Smooth muscle cell (in vitro differentiated cells): ENCODE data around the gene NDUFS7. TPM values are rescaled to one million over a fixed set of nuclear protein-coding genes. Genes with fewer than 3 reads are reported as not detected.

Experiments
- DNase-seq: peaks from one replicate; lab custom pipeline; 2025; ENCODE audit not compliant: unreplicated experiment; lab: John Stamatoyannopoulos, UW
- H2AFZ ChIP-seq: fragments of 200-600 bp; sonication (generic); 2 replicates; pipeline ENCODE4 v1.6.0; 2016; ENCODE audit warnings: antibody characterized with exemption, low read depth, mild to moderate bottlenecking
- H3F3A ChIP-seq: fragments of 200-600 bp; sonication (generic); 2 replicates; pipeline ENCODE4 v1.6.0; 2017; ENCODE audit warnings: antibody characterized with exemption, low read depth
- H3K27ac ChIP-seq: fragments of 200-600 bp; sonication (generic); 2 replicates; pipeline ENCODE4 v1.5.1; 2016; ENCODE audit warnings: low read depth, mild to moderate bottlenecking
- H3K27me3 ChIP-seq: fragments of 200-600 bp; sonication (generic); 2 replicates; pipeline ENCODE4 v1.6.1; 2016; ENCODE audit warnings: low read depth, mild to moderate bottlenecking
- H3K36me3 ChIP-seq: fragments of 200-600 bp; sonication (generic); 2 replicates; pipeline ENCODE4 v1.5.1; 2016; ENCODE audit warnings: low read depth
- H3K4me1 ChIP-seq: fragments of 200-600 bp; sonication (generic); 2 replicates; pipeline ENCODE4 v1.5.1; 2016; ENCODE audit warnings: low read depth
- H3K4me2 ChIP-seq: fragments of 200-600 bp; sonication (generic); 2 replicates; pipeline ENCODE4 v1.6.0; 2016; ENCODE audit warnings: mild to moderate bottlenecking
- H3K4me3 ChIP-seq: fragments of 200-600 bp; sonication (generic); 2 replicates; pipeline ENCODE4 v1.5.1; 2016; ENCODE audit warnings: mild to moderate bottlenecking
- H3K79me2 ChIP-seq: fragments of 200-600 bp; sonication (generic); 2 replicates; pipeline ENCODE4 v1.6.0; 2016; ENCODE audit warnings: low read depth, mild to moderate bottlenecking
- H3K9ac ChIP-seq: fragments of 200-600 bp; sonication (generic); 2 replicates; pipeline ENCODE4 v1.6.0; 2016; ENCODE audit warnings: low read depth
- H3K9me3 ChIP-seq: fragments of 200-600 bp; sonication (generic); replicated peaks from 2 replicates; pipeline ENCODE4 v1.5.1; 2016; ENCODE audit warnings: low read depth
- H4K20me1 ChIP-seq: fragments of 200-600 bp; sonication (generic); 2 replicates; pipeline ENCODE4 v1.6.0; 2016; ENCODE audit warnings: low read depth
- CTCF ChIP-seq: fragments of 200-600 bp; sonication (generic); IDR thresholded peaks from 2 replicates; pipeline ENCODE4 v1.5.1; 2017; ENCODE audit warnings: borderline replicate concordance, mild to moderate bottlenecking, antibody characterized with exemption; ENCODE audit not compliant: insufficient read depth, poor library complexity, severe bottlenecking
- WGBS: methylation state at CpG from one replicate; pipeline ENCODE4 v1.1.7; 2016; ENCODE audit warnings: low lambda C conversion rate; 5-methylcytosine and 5-hydroxymethylcytosine counted together
- polyA plus RNA-seq: library from polyadenylated mRNA; unstranded; fragments of >200 nt; fragmentation: Nextera tagmentation; extraction: Ambion mirVana; gene quantifications from 2 replicates; pipeline ENCODE4 v1.2.1, GENCODE V29; 2016
- total RNA-seq: library from RNA; depleted of rRNA; stranded (reverse); fragments of >200 nt; gene quantifications from 2 replicates; pipeline ENCODE4 v1.2.3, GENCODE V29; 2014

The NDUFS7 gene
- total and polyA plus RNA-seq, 2 experiments from 2014 or later: 95.8 to 245 TPM

DNA sequence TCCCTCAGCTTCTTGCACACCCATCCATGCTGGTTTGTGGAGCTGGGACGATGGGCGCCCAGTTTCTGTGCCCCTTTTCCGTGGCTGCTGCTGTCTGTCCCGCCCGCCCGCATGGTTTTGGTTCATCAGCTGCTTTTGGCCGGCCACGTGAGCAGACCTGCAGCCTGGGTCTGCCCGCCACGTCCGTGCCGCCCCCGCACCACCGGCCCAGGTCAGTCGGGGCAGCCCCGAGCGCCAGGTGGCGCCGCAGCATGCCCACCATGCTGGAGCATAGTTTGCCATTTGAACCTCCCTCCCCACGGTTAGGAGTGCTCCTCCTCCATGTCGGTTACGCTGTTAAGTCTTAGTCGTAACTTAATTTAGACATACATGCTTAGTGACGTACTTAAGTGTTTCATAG is 39.2 kb downstream of the NDUFS7 start:
- Histone ChIP-seq H3K4me1 (no peaks in the 10 kb centered on the region), H3F3A (no peaks in the 10 kb centered on the region), H3K79me2 (peaks cover 65% of the 10 kb centered on the region), H3K4me3 (no peak overlapping the region), H3K9ac (no peak overlapping the region), H3K27ac (no peak overlapping the region), H3K4me2 (no peak overlapping the region), H2AFZ (no peak overlapping the region), H4K20me1 (peaks cover 89% of the 10 kb centered on the region), H3K27me3 (no peaks in the 10 kb centered on the region), H3K9me3 (no peaks in the 10 kb centered on the region), H3K36me3 (no peaks in the 10 kb centered on the region)
- DNase-seq: no peak
- 96% methylated on average over 24 of the region's 24 CpGs for WGBS
- TF ChIP-seq CTCF: no peak

DNA sequence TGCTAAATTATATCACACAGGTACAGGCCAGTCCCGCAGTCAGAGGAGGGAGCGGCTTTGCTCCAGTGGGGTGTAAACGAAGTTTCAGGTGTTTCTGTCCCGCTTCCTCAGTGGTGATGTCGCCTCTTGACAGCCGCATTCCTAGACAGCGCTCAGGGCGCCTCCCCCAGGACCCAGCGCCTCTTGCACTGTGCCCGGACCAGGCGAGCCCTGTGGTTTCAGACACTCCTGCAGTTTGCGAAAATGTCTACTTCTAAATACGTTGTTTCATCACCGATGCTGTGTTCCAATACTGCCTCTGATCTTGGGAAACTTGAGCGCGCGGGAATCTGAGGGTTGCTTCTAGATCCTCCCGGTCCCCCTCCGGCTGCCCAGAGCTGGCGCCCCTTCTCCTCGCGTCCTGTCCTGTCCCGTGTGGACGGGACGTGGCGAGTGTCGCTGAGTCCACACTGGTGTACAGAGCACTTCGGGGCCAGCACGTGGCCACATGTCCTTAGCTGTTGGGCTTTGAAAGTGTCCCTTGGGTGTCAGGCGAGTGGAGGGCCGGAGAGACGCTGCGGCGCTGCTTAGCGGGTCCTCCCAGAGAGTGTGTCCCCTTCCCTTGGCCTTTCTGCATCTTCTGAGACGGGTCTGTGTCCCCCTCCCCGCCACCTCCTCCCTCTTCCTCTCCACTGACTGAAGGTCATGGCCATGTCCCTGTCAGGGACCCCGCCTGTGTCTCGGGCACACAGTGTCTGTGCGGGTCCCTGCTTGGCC is 39.9 kb downstream of the NDUFS7 start:
- Histone ChIP-seq H3F3A (no peaks in the 10 kb centered on the region), H4K20me1 (peaks cover 82% of the 10 kb centered on the region), H2AFZ (no peak overlapping the region), H3K4me3 (no peak overlapping the region), H3K79me2 (peaks cover 59% of the 10 kb centered on the region), H3K36me3 (no peaks in the 10 kb centered on the region), H3K27ac (no peak overlapping the region), H3K4me1 (no peaks in the 10 kb centered on the region), H3K27me3 (no peaks in the 10 kb centered on the region), H3K4me2 (no peak overlapping the region), H3K9ac (no peak overlapping the region), H3K9me3 (no peaks in the 10 kb centered on the region)
- DNase-seq: no peak
- TF ChIP-seq CTCF: no peak
- WGBS: 99% methylated on average over 40 of the region's 40 CpGs

GRCh38 chr19:1424192-1424955 is 40.7 kb downstream of the NDUFS7 start:
- Histone ChIP-seq H3K27ac (no peak overlapping the region), H3K79me2 (peaks cover 51% of the 10 kb centered on the region), H3K4me3 (no peak overlapping the region), H3K36me3 (no peaks in the 10 kb centered on the region), H3K9ac (no peak overlapping the region), H4K20me1 (peaks cover 80% of the 10 kb centered on the region), H3K9me3 (no peaks in the 10 kb centered on the region), H3K4me1 (no peaks in the 10 kb centered on the region), H3K27me3 (no peaks in the 10 kb centered on the region), H3K4me2 (no peak overlapping the region), H2AFZ (no peak overlapping the region), H3F3A (no peaks in the 10 kb centered on the region)
- DNase-seq: no peak
- no peak for TF ChIP-seq CTCF
- WGBS: 97% methylated on average over 36 of the region's 42 CpGs
